Osteocyte (in vitro differentiated cells): ENCODE data around the gene COL17A1. TPM values are rescaled to one million over a fixed set of nuclear protein-coding genes. Genes with fewer than 3 reads are reported as not detected.

Source experiments
- DNase-seq: peaks from one replicate; pipeline ENCODE4 v3.0.0; 2021; ENCODE audit warnings: mixed read lengths; ENCODE audit not compliant: unreplicated experiment; ENCODE audit errors: extremely low spot score
- H3K27ac Mint-ChIP-seq: one replicate; pipeline ENCODE4 v1.8.0; 2021; ENCODE audit warnings: mild to moderate bottlenecking, mixed read lengths; ENCODE audit not compliant: unreplicated experiment
- H3K27me3 Mint-ChIP-seq: one replicate; pipeline ENCODE4 v1.8.0; 2021; ENCODE audit warnings: mixed read lengths; ENCODE audit not compliant: unreplicated experiment
- H3K36me3 Mint-ChIP-seq: one replicate; pipeline ENCODE4 v1.8.0; 2021; ENCODE audit warnings: mixed read lengths; ENCODE audit not compliant: unreplicated experiment
- H3K4me1 Mint-ChIP-seq: one replicate; pipeline ENCODE4 v1.8.0; 2021; ENCODE audit warnings: mixed read lengths; ENCODE audit not compliant: unreplicated experiment
- H3K4me3 Mint-ChIP-seq: one replicate; pipeline ENCODE4 v1.8.0; 2021; ENCODE audit warnings: mild to moderate bottlenecking, moderate library complexity, mixed read lengths; ENCODE audit not compliant: unreplicated experiment
- H3K9me3 Mint-ChIP-seq: one replicate; pipeline ENCODE4 v1.8.0; 2021; ENCODE audit warnings: mixed read lengths; ENCODE audit not compliant: unreplicated experiment
- CTCF ChIP-seq: fragments of 200-600 bp; sonication (generic); IDR thresholded peaks from 2 replicates; pipeline ENCODE4 v1.5.0; 2021; ENCODE audit warnings: antibody characterized with exemption, mild to moderate bottlenecking, moderate library complexity
- total RNA-seq: library from RNA; stranded (reverse); gene quantifications from 2 replicates; pipeline ENCODE4 v1.2.1, GENCODE V29; 2021

COL17A1 gene
- total RNA-seq, 1 donor from 2014 or later, result not detected

- H3K9me3 Mint-ChIP-seq, result no peaks in the 10 kb centered on the region
- no peaks in the 10 kb centered on the region for H3K27me3 Mint-ChIP-seq
- H3K27ac Mint-ChIP-seq, result no peak overlapping the region
- no peak overlapping the region for H3K4me3 Mint-ChIP-seq
- TF ChIP-seq CTCF, result no peak
- H3K36me3 Mint-ChIP-seq, result peaks cover 24% of the 10 kb centered on the region
- DNase-seq, result no peak
- no peaks in the 10 kb centered on the region for H3K4me1 Mint-ChIP-seq
These were observed 58.9 kb downstream of the COL17A1 start for GRCh38 chr10:104026762-104027161.

- Mint-ChIP-seq H3K27me3 (no peaks in the 10 kb centered on the region), H3K9me3 (no peaks in the 10 kb centered on the region), H3K4me3 (no peak overlapping the region), H3K36me3 (peaks cover 33% of the 10 kb centered on the region), H3K27ac (no peak overlapping the region), H3K4me1 (no peaks in the 10 kb centered on the region)
- TF ChIP-seq CTCF, result no peak
- DNase-seq, result no peak
These were observed 60.2 kb downstream of the COL17A1 start for GRCh38 chr10:104025524-104025923.

- Mint-ChIP-seq H3K36me3 (peaks cover 51% of the 10 kb centered on the region), H3K9me3 (no peaks in the 10 kb centered on the region), H3K27me3 (no peaks in the 10 kb centered on the region), H3K4me1 (no peaks in the 10 kb centered on the region), H3K27ac (no peak overlapping the region), H3K4me3 (no peak overlapping the region)
- no peak for TF ChIP-seq CTCF
- DNase-seq, result no peak
These were observed 63.7 kb downstream of the COL17A1 start for GRCh38 chr10:104022026-104022425.

- Mint-ChIP-seq H3K4me3 (no peak overlapping the region), H3K9me3 (no peaks in the 10 kb centered on the region), H3K27ac (no peak overlapping the region), H3K36me3 (peaks cover 51% of the 10 kb centered on the region), H3K4me1 (no peaks in the 10 kb centered on the region), H3K27me3 (no peaks in the 10 kb centered on the region)
- no peak for DNase-seq
- TF ChIP-seq CTCF, result no peak
These were observed 64.4 kb downstream of the COL17A1 start for GRCh38 chr10:104021246-104021645.

GRCh38 chr10:104020020-104020419 lies 65.7 kb downstream of the COL17A1 start:
- H3K4me1 Mint-ChIP-seq, result no peaks in the 10 kb centered on the region
- no peak overlapping the region for H3K4me3 Mint-ChIP-seq
- peaks cover 49% of the 10 kb centered on the region for H3K36me3 Mint-ChIP-seq
- H3K27me3 Mint-ChIP-seq, result no peaks in the 10 kb centered on the region
- no peak for TF ChIP-seq CTCF
- no peaks in the 10 kb centered on the region for H3K9me3 Mint-ChIP-seq
- DNase-seq, result no peak
- H3K27ac Mint-ChIP-seq, result no peak overlapping the region
